ENCODE results near the gene PATL2.

PATL2 gene

GRCh38 chr15:44713006-44713966, 2.2 kb upstream of the PATL2 start:
- peak overlapping the region; percentile 88 for H3K4me2 ChIP-seq (ENCODE audit: low read length)
- H3K4me1 ChIP-seq = no peaks in the 10 kb centered on the region
- peak overlapping the region; percentile 88 for H3K4me3 ChIP-seq (ENCODE audit: low read depth, low read length)
- TF ChIP-seq CTCF (IDR thresholded peaks at IDR 0.05) = peak; percentile 20
- no peaks in the 10 kb centered on the region for H3K9me3 ChIP-seq (ENCODE audit: control insufficient read depth, low read length)
- H3K27ac ChIP-seq = no peak overlapping the region
- no peaks in the 10 kb centered on the region for H3K36me3 ChIP-seq (ENCODE audit: control insufficient read depth, insufficient read depth, low read length)
- H2AFZ ChIP-seq = no peak overlapping the region
- no peaks in the 10 kb centered on the region for H3K79me2 ChIP-seq
- H3K27me3 ChIP-seq (ENCODE audit: control insufficient read depth, insufficient read depth, low read length) = no peaks in the 10 kb centered on the region
- no peak overlapping the region for H3K9ac ChIP-seq

GRCh38 chr15:44712346-44713005, 1.4 kb upstream of the PATL2 start:
- Histone ChIP-seq H3K9ac (peak overlapping the region; percentile 19), H3K27ac (peak overlapping the region; percentile 93), H3K9me3 (ENCODE audit: control insufficient read depth, low read length) (no peaks in the 10 kb centered on the region), H3K27me3 (ENCODE audit: control insufficient read depth, insufficient read depth, low read length) (no peaks in the 10 kb centered on the region), H3K4me1 (no peaks in the 10 kb centered on the region), H3K36me3 (ENCODE audit: control insufficient read depth, insufficient read depth, low read length) (no peaks in the 10 kb centered on the region), H3K4me2 (ENCODE audit: low read length) (peak overlapping the region; percentile 88), H3K79me2 (no peaks in the 10 kb centered on the region), H3K4me3 (ENCODE audit: low read depth, low read length) (peak overlapping the region; percentile 88), H2AFZ (peak overlapping the region; percentile 90)
- no peak for TF ChIP-seq CTCF (IDR thresholded peaks at IDR 0.05)

- H3K27ac ChIP-seq = peak overlapping the region; percentile 93
- no peaks in the 10 kb centered on the region for H3K27me3 ChIP-seq (ENCODE audit: control insufficient read depth, insufficient read depth, low read length)
- peak overlapping the region; percentile 88 for H3K9ac ChIP-seq
- no peaks in the 10 kb centered on the region for H3K36me3 ChIP-seq (ENCODE audit: control insufficient read depth, insufficient read depth, low read length)
- H2AFZ ChIP-seq = peak overlapping the region; percentile 90
- H3K4me3 ChIP-seq (ENCODE audit: low read depth, low read length) = peak overlapping the region; percentile 88
- peak overlapping the region; percentile 88 for H3K4me2 ChIP-seq (ENCODE audit: low read length)
- no peaks in the 10 kb centered on the region for H3K9me3 ChIP-seq (ENCODE audit: control insufficient read depth, low read length)
- no peaks in the 10 kb centered on the region for H3K79me2 ChIP-seq
- H3K4me1 ChIP-seq = no peaks in the 10 kb centered on the region
- TF ChIP-seq CTCF (IDR thresholded peaks at IDR 0.05) = no peak
These were observed 721 bp upstream of the PATL2 start for GRCh38 chr15:44711743-44712345.

GRCh38 chr15:44710236-44711095, 657 bp downstream of the PATL2 start:
- TF ChIP-seq CTCF (IDR thresholded peaks at IDR 0.05) = no peak
- H3K4me1 ChIP-seq = no peaks in the 10 kb centered on the region
- H3K9me3 ChIP-seq (ENCODE audit: control insufficient read depth, low read length) = no peaks in the 10 kb centered on the region
- no peaks in the 10 kb centered on the region for H3K27me3 ChIP-seq (ENCODE audit: control insufficient read depth, insufficient read depth, low read length)
- peak overlapping the region; percentile 93 for H3K27ac ChIP-seq
- no peaks in the 10 kb centered on the region for H3K79me2 ChIP-seq
- H3K36me3 ChIP-seq (ENCODE audit: control insufficient read depth, insufficient read depth, low read length) = no peaks in the 10 kb centered on the region
- peak overlapping the region; percentile 88 for H3K4me3 ChIP-seq (ENCODE audit: low read depth, low read length)
- peak overlapping the region; percentile 90 for H2AFZ ChIP-seq
- H3K4me2 ChIP-seq (ENCODE audit: low read length) = peak overlapping the region; percentile 88
- no peak overlapping the region for H3K9ac ChIP-seq
